SU-DHL-6 (cell line): Measurements from ENCODE around the gene KMT2B.

ENCODE experiments used
- CTCF ChIP-seq: fragments of 200-600 bp; sonication (generic); IDR thresholded peaks from one replicate; pipeline ENCODE4 v1.5.1; 2017; ENCODE audit warnings: antibody characterized with exemption, mild to moderate bottlenecking, low read length, moderate library complexity; ENCODE audit not compliant: insufficient read depth, poor library complexity, severe bottlenecking
- EZH2phosphoT487 ChIP-seq: fragments of 200-600 bp; sonication (generic), shearing (Covaris generic); conservative IDR thresholded peaks from 2 replicates; pipeline ENCODE4 v1.6.1; 2018; ENCODE audit warnings: mild to moderate bottlenecking, antibody characterized with exemption, low read length, moderate library complexity, mixed read lengths

- TF ChIP-seq EZH2phosphoT487 (no peak), CTCF (no peak)
These were observed 48.8 kb downstream of the KMT2B start for GRCh38 chr19:35766571-35767104.
